Fibroblast of lung (primary cell): ENCODE data around the gene P3H3.

ENCODE experiments used
- EZH2 ChIP-seq: IDR thresholded peaks from 2 replicates; pipeline ENCODE4 v1.5.1; 2012; ENCODE audit warnings: low read length, control low read depth, mild to moderate bottlenecking; ENCODE audit errors: missing control alignments
- TF ChIP-seq, protein P1 (sequence below), 2 donors: IDR thresholded peaks in 1 of 2; conservative IDR thresholded peaks in 1 of 2; 1 replicate in 1 of 2; 2 replicates in 1 of 2; pipeline ENCODE4 v1.5.1; 2011 to 2012; ENCODE audit warnings: low read length in 2 of 2, control low read depth in 1 of 2, inconsistent platforms in 1 of 2, low read depth in 1 of 2, mild to moderate bottlenecking in 1 of 2

DNA sequence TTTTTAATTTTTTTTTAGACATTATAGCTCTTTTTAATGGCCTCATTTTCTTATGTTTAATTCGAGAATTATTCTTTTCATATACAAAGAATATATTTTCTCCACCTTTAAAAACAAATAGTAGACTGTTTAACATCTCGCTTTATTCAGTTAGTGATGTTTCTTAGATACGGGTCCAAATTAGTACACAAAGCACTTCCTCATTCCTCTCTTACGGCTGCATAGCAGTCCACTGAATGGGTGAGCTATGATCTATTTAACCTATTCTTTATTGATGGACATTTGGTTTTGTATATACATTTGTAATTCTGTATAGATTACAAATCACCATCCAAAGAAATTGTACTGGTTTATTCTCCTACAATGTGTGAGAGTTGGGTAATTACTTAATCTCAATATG lies 14.8 kb upstream of the P3H3 start:
- TF ChIP-seq, protein P1, sequence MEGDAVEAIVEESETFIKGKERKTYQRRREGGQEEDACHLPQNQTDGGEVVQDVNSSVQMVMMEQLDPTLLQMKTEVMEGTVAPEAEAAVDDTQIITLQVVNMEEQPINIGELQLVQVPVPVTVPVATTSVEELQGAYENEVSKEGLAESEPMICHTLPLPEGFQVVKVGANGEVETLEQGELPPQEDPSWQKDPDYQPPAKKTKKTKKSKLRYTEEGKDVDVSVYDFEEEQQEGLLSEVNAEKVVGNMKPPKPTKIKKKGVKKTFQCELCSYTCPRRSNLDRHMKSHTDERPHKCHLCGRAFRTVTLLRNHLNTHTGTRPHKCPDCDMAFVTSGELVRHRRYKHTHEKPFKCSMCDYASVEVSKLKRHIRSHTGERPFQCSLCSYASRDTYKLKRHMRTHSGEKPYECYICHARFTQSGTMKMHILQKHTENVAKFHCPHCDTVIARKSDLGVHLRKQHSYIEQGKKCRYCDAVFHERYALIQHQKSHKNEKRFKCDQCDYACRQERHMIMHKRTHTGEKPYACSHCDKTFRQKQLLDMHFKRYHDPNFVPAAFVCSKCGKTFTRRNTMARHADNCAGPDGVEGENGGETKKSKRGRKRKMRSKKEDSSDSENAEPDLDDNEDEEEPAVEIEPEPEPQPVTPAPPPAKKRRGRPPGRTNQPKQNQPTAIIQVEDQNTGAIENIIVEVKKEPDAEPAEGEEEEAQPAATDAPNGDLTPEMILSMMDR (conservative IDR thresholded peaks at IDR 0.05 in 1 of 2, IDR thresholded peaks at IDR 0.05 in 1 of 2; ENCODE audit: low read depth in 1 of 2, low read length in 2 of 2): no peak
- TF ChIP-seq EZH2: no peak
